ENCODE data around the gene DNAJC3.
"Not testable (repeated sequence)": the region's sequence is repeated elsewhere in the genome, so short reads cannot be mapped to it uniquely, and the experiment has no call there.

DNAJC3 gene

GRCh38 chr13:95771905-95772304 lies 95.0 kb downstream of the DNAJC3 start:
- Histone ChIP-seq H3K4me1 (ENCODE audit: insufficient read depth, poor library complexity, severe bottlenecking) (no peaks in the 10 kb centered on the region), H3K4me3 (ENCODE audit: severe bottlenecking) (no peak overlapping the region), H3K9me3 (ENCODE audit: severe bottlenecking) (no peaks in the 10 kb centered on the region), H3K36me3 (ENCODE audit: low read depth) (0 out of 2 replicates have a peak, but pooled peaks cover 25% of the 10 kb centered on the region), H3K27me3 (ENCODE audit: insufficient read depth, poor library complexity, severe bottlenecking) (no peaks in the 10 kb centered on the region), H3K27ac (ENCODE audit: poor library complexity, severe bottlenecking) (no peak overlapping the region)
- DNase-seq (ENCODE audit: low spot score) (no peak), ATAC-seq (ENCODE audit: low read depth) (no peak)
- TF ChIP-seq CTCF (IDR thresholded peaks at IDR 0.05; ENCODE audit: poor library complexity, severe bottlenecking) = no peak

GRCh38 chr13:95779522-95779921 lies 102.6 kb downstream of the DNAJC3 start:
- peaks cover 36% of the 10 kb centered on the region for H3K36me3 ChIP-seq (ENCODE audit: low read depth)
- peaks cover 12% of the 10 kb centered on the region for H3K4me1 ChIP-seq (ENCODE audit: insufficient read depth, poor library complexity, severe bottlenecking)
- H3K4me3 ChIP-seq (ENCODE audit: severe bottlenecking) = no peak overlapping the region
- no peak for TF ChIP-seq CTCF (IDR thresholded peaks at IDR 0.05; ENCODE audit: poor library complexity, severe bottlenecking)
- ATAC-seq (ENCODE audit: low read depth) = no peak
- no peak overlapping the region for H3K27ac ChIP-seq (ENCODE audit: poor library complexity, severe bottlenecking)
- H3K27me3 ChIP-seq (ENCODE audit: insufficient read depth, poor library complexity, severe bottlenecking) = no peaks in the 10 kb centered on the region
- no peaks in the 10 kb centered on the region for H3K9me3 ChIP-seq (ENCODE audit: severe bottlenecking)
- no peak for DNase-seq (ENCODE audit: low spot score)

- Histone ChIP-seq H3K4me1 (ENCODE audit: insufficient read depth, poor library complexity, severe bottlenecking) (peaks cover 18% of the 10 kb centered on the region), H3K4me3 (ENCODE audit: severe bottlenecking) (no peak overlapping the region), H3K9me3 (ENCODE audit: severe bottlenecking) (no peaks in the 10 kb centered on the region), H3K27me3 (ENCODE audit: insufficient read depth, poor library complexity, severe bottlenecking) (no peaks in the 10 kb centered on the region), H3K27ac (ENCODE audit: poor library complexity, severe bottlenecking) (no peak overlapping the region), H3K36me3 (ENCODE audit: low read depth) (peaks cover 32% of the 10 kb centered on the region)
- no peak for DNase-seq (ENCODE audit: low spot score)
- no peak for ATAC-seq (ENCODE audit: low read depth)
- no peak for TF ChIP-seq CTCF (IDR thresholded peaks at IDR 0.05; ENCODE audit: poor library complexity, severe bottlenecking)
Observed at GRCh38 chr13:95781016-95781415, 104.1 kb downstream of the DNAJC3 start.

- not testable (repeated sequence) for H3K27me3 ChIP-seq (ENCODE audit: insufficient read depth, poor library complexity, severe bottlenecking); H3K9me3 ChIP-seq (ENCODE audit: severe bottlenecking); ATAC-seq (ENCODE audit: low read depth); DNase-seq (ENCODE audit: low spot score); H3K4me3 ChIP-seq (ENCODE audit: severe bottlenecking); H3K27ac ChIP-seq (ENCODE audit: poor library complexity, severe bottlenecking)
- Histone ChIP-seq H3K36me3 (ENCODE audit: low read depth) (peaks cover 41% of the 10 kb centered on the region), H3K4me1 (ENCODE audit: insufficient read depth, poor library complexity, severe bottlenecking) (peaks cover 18% of the 10 kb centered on the region)
Observed at GRCh38 chr13:95781940-95782339, 105.0 kb downstream of the DNAJC3 start.

- H3K27ac ChIP-seq (ENCODE audit: poor library complexity, severe bottlenecking) = peak overlapping the region; percentile 61
- TF ChIP-seq CTCF (IDR thresholded peaks at IDR 0.05; ENCODE audit: poor library complexity, severe bottlenecking) = no peak
Observed at GRCh38 chr13:95783747-95784146, 106.8 kb downstream of the DNAJC3 start.

More at GRCh38 chr13:95783747-95784146, 106.8 kb downstream of the DNAJC3 start:
- H3K27me3 ChIP-seq (ENCODE audit: insufficient read depth, poor library complexity, severe bottlenecking) = no peaks in the 10 kb centered on the region
- no peak overlapping the region for H3K4me3 ChIP-seq (ENCODE audit: severe bottlenecking)
- peak; percentile 26; the same call in 1 of the 3 replicates for ATAC-seq (ENCODE audit: low read depth)
- no peaks in the 10 kb centered on the region for H3K9me3 ChIP-seq (ENCODE audit: severe bottlenecking)
- peaks cover 44% of the 10 kb centered on the region for H3K36me3 ChIP-seq (ENCODE audit: low read depth)
- no peak for DNase-seq (ENCODE audit: low spot score)
- H3K4me1 ChIP-seq (ENCODE audit: insufficient read depth, poor library complexity, severe bottlenecking) = peaks cover 18% of the 10 kb centered on the region
